IMR-90 (cell line): ENCODE results near the gene CGB1. TPM values are rescaled to one million over a fixed set of nuclear protein-coding genes. Genes with fewer than 3 reads are reported as not detected.

ENCODE experiments used
- ATAC-seq: fragments of 200-7000 bp; cut with Tn5 transposase; 2 replicates; pipeline ENCODE4 v1.9.1; 2020; ENCODE audit warnings: low read depth, mild to moderate bottlenecking, moderate library complexity
- BruUV-seq: library from RNA; stranded (reverse); fragments of 400-500 nt; replicated peaks from 2 replicates; lab custom pipeline; 2021; lab: Mats Ljungman, UMichigan
- CTCF ChIA-PET: fragments of 300-600 bp; formaldehyde crosslinking; extraction: SDS; loops from one replicate; lab custom pipeline; 2021; ENCODE audit warnings: antibody characterized with exemption; lab: Yijun Ruan, JAX
- POLR2A ChIA-PET: fragments of 300-600 bp; sonication (Branson Sonifier 250); formaldehyde crosslinking; loops from one replicate; lab custom pipeline; 2022; ENCODE audit warnings: antibody characterized with exemption; ENCODE audit not compliant: unreplicated experiment; lab: Charles Lee
- DNase-seq: peaks from one replicate; pipeline ENCODE4 v3.0.0; 2013
- H2AFZ ChIP-seq: replicated peaks from 2 replicates; pipeline ENCODE3; 2013; ENCODE audit warnings: low read length, mild to moderate bottlenecking; ENCODE audit not compliant: poor library complexity
- H2AK5ac ChIP-seq: 2 replicates; pipeline ENCODE4 v1.6.1; 2013; ENCODE audit warnings: low read depth, low read length, inconsistent platforms
- H2AK9ac ChIP-seq: replicated peaks from 2 replicates; pipeline ENCODE3; 2013; ENCODE audit warnings: mild to moderate bottlenecking, low read depth, low read length, moderate library complexity; ENCODE audit not compliant: poor library complexity
- H2BK120ac ChIP-seq: 2 replicates; pipeline ENCODE4 v1.6.1; 2013; ENCODE audit warnings: low read depth, low read length, inconsistent platforms
- H2BK15ac ChIP-seq: 3 replicates; pipeline ENCODE4 v1.6.1; 2013; ENCODE audit warnings: low read depth, low read length, inconsistent platforms
- H2BK20ac ChIP-seq: 2 replicates; pipeline ENCODE4 v1.6.1; 2013; ENCODE audit warnings: low read depth, mild to moderate bottlenecking, inconsistent platforms, low read length, moderate library complexity
- H2BK5ac ChIP-seq: 2 replicates; pipeline ENCODE4 v1.6.1; 2013; ENCODE audit warnings: mild to moderate bottlenecking, low read depth, low read length, inconsistent platforms; ENCODE audit not compliant: poor library complexity, severe bottlenecking
- H3K14ac ChIP-seq: replicated peaks from 2 replicates; pipeline ENCODE4 v1.6.1; 2013; ENCODE audit warnings: low read depth, low read length, inconsistent platforms
- H3K18ac ChIP-seq: 2 replicates; pipeline ENCODE4 v1.6.1; 2013; ENCODE audit warnings: low read depth, low read length, control low read depth
- H3K23ac ChIP-seq: 2 replicates; pipeline ENCODE4 v1.6.1; 2013; ENCODE audit warnings: low read depth, low read length, inconsistent platforms
- H3K27ac ChIP-seq: 2 replicates; pipeline ENCODE4 v1.5.1; 2013; ENCODE audit warnings: mild to moderate bottlenecking, control low read depth, low read length; ENCODE audit not compliant: insufficient read depth
- H3K27me3 ChIP-seq: 2 replicates; pipeline ENCODE4 v1.6.1; 2013; ENCODE audit warnings: low read length; ENCODE audit not compliant: control insufficient read depth, insufficient read depth
- H3K36me3 ChIP-seq: 2 replicates; pipeline ENCODE4 v1.6.1; 2013; ENCODE audit warnings: low read length, mixed read lengths; ENCODE audit not compliant: control insufficient read depth, insufficient read depth
- H3K4ac ChIP-seq: 2 replicates; pipeline ENCODE4 v1.6.1; 2013; ENCODE audit warnings: low read depth, low read length, inconsistent platforms
- H3K4me1 ChIP-seq: 2 replicates; pipeline ENCODE4 v1.6.1; 2013; ENCODE audit warnings: low read length, mixed read lengths; ENCODE audit not compliant: control insufficient read depth, insufficient read depth
- H3K4me2 ChIP-seq: 2 replicates; pipeline ENCODE4 v1.6.1; 2013; ENCODE audit warnings: low read depth, mild to moderate bottlenecking, control low read depth, low read length, moderate library complexity
- H3K4me3 ChIP-seq: 2 replicates; pipeline ENCODE4 v1.5.1; 2013; ENCODE audit warnings: low read depth, mild to moderate bottlenecking, control low read depth, low read length, moderate library complexity; ENCODE audit not compliant: insufficient read depth
- H3K56ac ChIP-seq: 2 replicates; pipeline ENCODE4 v1.6.1; 2013; ENCODE audit warnings: low read length, inconsistent platforms; ENCODE audit not compliant: insufficient read depth; ENCODE audit errors: extremely low read depth
- H3K79me1 ChIP-seq, 2 experiments: 2 replicates each; pipeline ENCODE4 v1.6.1; 2013; ENCODE audit warnings: low read length in 2 of 2, inconsistent platforms in 1 of 2, low read depth in 1 of 2
- H3K9ac ChIP-seq: 2 replicates; pipeline ENCODE4 v1.6.1; 2013; ENCODE audit warnings: low read depth, low read length, control low read depth
- H3K9me1 ChIP-seq: 2 replicates; pipeline ENCODE4 v1.6.1; 2013; ENCODE audit warnings: low read length, inconsistent platforms; ENCODE audit not compliant: insufficient read depth
- H3K9me3 ChIP-seq: 2 replicates; pipeline ENCODE4 v1.6.1; 2013; ENCODE audit warnings: low read length; ENCODE audit not compliant: control insufficient read depth, insufficient read depth
- H4K20me1 ChIP-seq: 2 replicates; pipeline ENCODE4 v1.6.1; 2013; ENCODE audit warnings: low read length, inconsistent platforms; ENCODE audit not compliant: insufficient read depth
- H4K5ac ChIP-seq: 2 replicates; pipeline ENCODE4 v1.6.1; 2013; ENCODE audit warnings: mild to moderate bottlenecking, low read depth, low read length, control low read depth
- H4K8ac ChIP-seq, 2 experiments: 2 replicates each; pipeline ENCODE4 v1.6.1; 2013; ENCODE audit warnings: low read depth in 2 of 2, low read length in 2 of 2, control low read depth in 1 of 2, inconsistent platforms in 1 of 2
- H4K91ac ChIP-seq: 2 replicates; pipeline ENCODE4 v1.6.1; 2013; ENCODE audit warnings: low read depth, low read length, inconsistent platforms; ENCODE audit not compliant: insufficient read depth
- CHD1 ChIP-seq: IDR thresholded peaks from 2 replicates; pipeline ENCODE4 v1.6.1; 2012; ENCODE audit warnings: low read depth, low read length, improper control_type of control experiment
- FOS ChIP-seq: fragments of 150-350 bp; IDR thresholded peaks from 2 replicates; pipeline ENCODE4 v1.6.1; 2016; ENCODE audit warnings: low read depth, low read length
- MAFK ChIP-seq: IDR thresholded peaks from 2 replicates; pipeline ENCODE4 v1.6.1; 2012; ENCODE audit warnings: low read depth, low read length, improper control_type of control experiment
- MAZ ChIP-seq: IDR thresholded peaks from 2 replicates; pipeline ENCODE4 v1.6.1; 2012; ENCODE audit warnings: low read depth, mild to moderate bottlenecking, low read length, improper control_type of control experiment, moderate library complexity, borderline replicate concordance
- POLR2A ChIP-seq: IDR thresholded peaks from 2 replicates; pipeline ENCODE4 v1.6.1; 2012; ENCODE audit warnings: mild to moderate bottlenecking, low read depth, low read length
- RAD21 ChIP-seq: IDR thresholded peaks from 2 replicates; pipeline ENCODE4 v1.6.1; 2012; ENCODE audit warnings: low read length, improper control_type of control experiment
- SMC3 ChIP-seq: fragments of 150-350 bp; IDR thresholded peaks from 2 replicates; pipeline ENCODE4 v1.6.1; 2016; ENCODE audit warnings: low read depth, mild to moderate bottlenecking, antibody characterized with exemption, low read length, moderate library complexity
- WGBS, 2 experiments: methylation state at CpG; one replicate each; pipeline versions ENCODE4 v1.1.5 to v1.1.7; 2013; ENCODE audit warnings: missing lambda C conversion rate in 2 of 2; ENCODE audit not compliant: insufficient read length in 1 of 2; ENCODE audit errors: extremely low coverage in 2 of 2; 5-methylcytosine and 5-hydroxymethylcytosine counted together
- dilution Hi-C: fragments of 300-500 bp; cut with HindIII; formaldehyde crosslinking; loops from one replicate; pipeline ENCODE4 v1.14.3; 2018; ENCODE audit warnings: low sequenced_read_pairs; ENCODE audit not compliant: unreplicated experiment
- in situ Hi-C: fragments of 300-500 bp; cut with MboI; formaldehyde crosslinking; loops from 3 replicates; pipeline ENCODE4 v1.14.3; 2019; ENCODE audit warnings: low sequenced_read_pairs, inconsistent platforms, mixed read lengths
- intact Hi-C: fragments of 100-400 bp; cut with micrococcal nuclease; formaldehyde crosslinking; loops from 2 replicates; pipeline ENCODE4 v1.10.0; 2022
- polyA plus RNA-seq, 3 experiments: library from polyadenylated mRNA; depleted of rRNA; stranded (reverse); fragments of >200 nt; gene quantifications; 2 replicates each; pipeline ENCODE4 v1.2.3, GENCODE V29; 2012; ENCODE audit warnings: low replicate concordance in 1 of 3
- total RNA-seq: library from RNA; depleted of rRNA; stranded (reverse); fragments of >200 nt; gene quantifications from 2 replicates; pipeline ENCODE4 v1.2.3, GENCODE V29; 2012

CGB1 gene
- total and polyA plus RNA-seq, 2 of the 4 experiments (the other 2 are of a cell fraction) = not detected

GRCh38 chr19:48988286-48988685 is 48.4 kb downstream of the CGB1 start:
- intact Hi-C loops = no loop called here
- Histone ChIP-seq H3K4me3 (no peak overlapping the region), H3K4me1 (peaks cover 10% of the 10 kb centered on the region), H2AK9ac (no peak overlapping the region), H2BK120ac (no peak overlapping the region), H2AFZ (no peak overlapping the region), H3K23ac (no peak overlapping the region), H4K91ac (no peak overlapping the region), H3K4ac (no peak overlapping the region), H3K14ac (no peak overlapping the region), H4K5ac (no peak overlapping the region), H3K18ac (no peak overlapping the region), H3K36me3 (peaks cover 47% of the 10 kb centered on the region), H3K9me1 (peaks cover 13% of the 10 kb centered on the region), H3K9me3 (no peaks in the 10 kb centered on the region), H3K4me2 (no peak overlapping the region), H3K27me3 (no peaks in the 10 kb centered on the region), H2AK5ac (no peak overlapping the region), H4K8ac (no peak overlapping the region), H2BK15ac (no peak overlapping the region), H3K27ac (no peak overlapping the region), H2BK5ac (no peak overlapping the region), H3K9ac (no peak overlapping the region), H4K20me1 (peaks cover 24% of the 10 kb centered on the region), H2BK20ac (no peak overlapping the region), H3K56ac (no peak overlapping the region), H3K79me1 (peaks cover 27 to 75% of the 10 kb centered on the region in 2 experiments)
- ChIA-PET CTCF (no interaction called here), POLR2A (no interaction called here)
- dilution Hi-C loops = no loop called here
- no TSS peak for BruUV-seq
- TF ChIP-seq MAZ (no peak), FOS (no peak), MAFK (no peak), CHD1 (no peak), SMC3 (no peak), POLR2A (no peak), RAD21 (no peak)
- WGBS, 2 experiments = 100% methylated on average over 1 of the region's 7 CpGs; no CpG with 5 or more reads in 1 of the 2 experiments
- in situ Hi-C loops = no loop called here
- DNase-seq = no peak
- ATAC-seq = no peak
